ENCODE data around the gene ALKBH3.

ALKBH3 gene

DNA sequence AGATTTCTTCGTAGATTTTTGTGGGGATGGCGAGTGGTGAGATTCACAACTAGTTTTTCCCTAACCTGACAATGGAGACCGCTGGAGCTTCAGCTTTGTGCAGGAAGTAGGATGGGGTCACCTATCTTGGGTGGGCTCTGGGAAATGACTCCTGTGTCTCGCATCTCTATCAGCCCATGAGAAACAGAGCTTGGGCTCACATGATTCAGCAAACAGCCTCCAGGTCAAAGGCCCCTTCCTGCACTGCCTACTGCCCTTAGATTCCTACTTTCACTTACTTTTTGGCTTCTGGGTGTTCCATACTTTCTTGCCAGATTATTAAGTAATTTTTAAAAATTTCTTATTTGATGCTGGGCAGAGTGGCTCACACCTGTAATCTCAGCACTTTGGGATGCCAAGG is 88.1 kb downstream of the ALKBH3 start:
- no peak for FAIRE-seq

DNA sequence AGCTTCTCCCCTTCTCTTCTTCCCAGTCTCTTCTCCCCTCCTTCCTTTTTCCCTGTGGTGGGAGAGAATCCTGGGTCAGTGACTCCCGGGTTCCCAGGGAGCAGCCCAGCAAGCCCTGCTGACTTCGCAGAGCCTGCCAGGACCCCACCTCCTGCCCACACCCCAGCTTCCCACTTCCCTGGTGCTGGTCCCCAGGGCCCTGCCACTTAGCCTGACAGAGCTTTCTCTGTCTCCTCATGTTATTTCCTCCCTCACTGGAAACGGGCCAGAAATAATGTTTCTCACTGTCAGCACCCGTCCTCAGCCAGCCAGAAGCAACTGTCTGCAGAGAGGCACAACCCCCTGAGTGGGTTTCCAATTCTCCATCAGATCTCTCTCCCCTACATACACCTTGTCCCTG is 88.9 kb downstream of the ALKBH3 start:
- no peak for FAIRE-seq

Data from TTC549 (cell line).